Type B pancreatic cell (in vitro differentiated cells): ENCODE measurements around the gene SLC28A2. TPM values are rescaled to one million over a fixed set of nuclear protein-coding genes. Genes with fewer than 3 reads are reported as not detected.
A peak's percentile ranks its signal among the peaks of the same experiment; 100 is the strongest.

ENCODE experiments used
- DNase-seq: peaks from one replicate; pipeline ENCODE4 v3.0.0; 2021; ENCODE audit warnings: mixed read lengths; ENCODE audit not compliant: unreplicated experiment; ENCODE audit errors: extremely low spot score
- H3K27ac Mint-ChIP-seq: 2 replicates; pipeline ENCODE4 v1.8.0; 2021; ENCODE audit warnings: mild to moderate bottlenecking, mixed read lengths
- H3K27me3 Mint-ChIP-seq: 2 replicates; pipeline ENCODE4 v1.8.0; 2021; ENCODE audit warnings: mixed read lengths
- H3K36me3 Mint-ChIP-seq: 2 replicates; pipeline ENCODE4 v1.8.0; 2021; ENCODE audit warnings: mixed read lengths
- H3K4me1 Mint-ChIP-seq: one replicate; pipeline ENCODE4 v1.8.0; 2021; ENCODE audit warnings: mixed read lengths; ENCODE audit not compliant: unreplicated experiment
- H3K4me3 Mint-ChIP-seq: 2 replicates; pipeline ENCODE4 v1.8.0; 2021; ENCODE audit warnings: mild to moderate bottlenecking, mixed read lengths
- H3K9me3 Mint-ChIP-seq: 2 replicates; pipeline ENCODE4 v1.8.0; 2021; ENCODE audit warnings: mixed read lengths
- total RNA-seq: library from RNA; stranded (reverse); gene quantifications from 2 replicates; pipeline ENCODE4 v1.2.1, GENCODE V29; 2021; ENCODE audit warnings: low replicate concordance
- TF ChIP-seq, protein P1 (sequence below): fragments of 200-600 bp; sonication (generic); conservative IDR thresholded peaks from 2 replicates; pipeline ENCODE4 v1.5.0; 2021; ENCODE audit warnings: antibody characterized with exemption, mild to moderate bottlenecking

SLC28A2 gene
- total RNA-seq, 1 donor from 2014 or later: 2.4 TPM

DNA sequence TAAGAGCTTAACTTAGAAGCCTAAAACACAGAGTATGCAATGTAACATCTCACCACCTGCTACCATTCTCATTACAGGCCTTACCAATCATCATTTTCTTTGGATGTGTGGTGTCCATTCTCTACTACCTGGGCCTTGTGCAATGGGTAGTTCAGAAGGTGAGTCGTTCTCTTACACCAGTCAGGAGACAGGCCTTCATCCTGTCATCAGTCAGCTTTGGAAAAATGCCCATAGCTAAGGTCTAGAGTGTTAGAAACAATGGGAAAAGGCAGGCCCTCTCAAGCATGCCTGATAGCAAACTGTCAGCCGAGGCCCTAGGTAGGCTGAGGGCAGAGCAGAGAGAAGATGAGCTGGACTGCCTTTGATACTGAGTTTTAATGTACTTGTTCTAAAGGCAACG is 13.5 kb downstream of the SLC28A2 start:
- TF ChIP-seq, protein P1, sequence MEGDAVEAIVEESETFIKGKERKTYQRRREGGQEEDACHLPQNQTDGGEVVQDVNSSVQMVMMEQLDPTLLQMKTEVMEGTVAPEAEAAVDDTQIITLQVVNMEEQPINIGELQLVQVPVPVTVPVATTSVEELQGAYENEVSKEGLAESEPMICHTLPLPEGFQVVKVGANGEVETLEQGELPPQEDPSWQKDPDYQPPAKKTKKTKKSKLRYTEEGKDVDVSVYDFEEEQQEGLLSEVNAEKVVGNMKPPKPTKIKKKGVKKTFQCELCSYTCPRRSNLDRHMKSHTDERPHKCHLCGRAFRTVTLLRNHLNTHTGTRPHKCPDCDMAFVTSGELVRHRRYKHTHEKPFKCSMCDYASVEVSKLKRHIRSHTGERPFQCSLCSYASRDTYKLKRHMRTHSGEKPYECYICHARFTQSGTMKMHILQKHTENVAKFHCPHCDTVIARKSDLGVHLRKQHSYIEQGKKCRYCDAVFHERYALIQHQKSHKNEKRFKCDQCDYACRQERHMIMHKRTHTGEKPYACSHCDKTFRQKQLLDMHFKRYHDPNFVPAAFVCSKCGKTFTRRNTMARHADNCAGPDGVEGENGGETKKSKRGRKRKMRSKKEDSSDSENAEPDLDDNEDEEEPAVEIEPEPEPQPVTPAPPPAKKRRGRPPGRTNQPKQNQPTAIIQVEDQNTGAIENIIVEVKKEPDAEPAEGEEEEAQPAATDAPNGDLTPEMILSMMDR: no peak
- H3K27me3 Mint-ChIP-seq: peaks cover 2% of the 10 kb centered on the region
- H3K4me3 Mint-ChIP-seq: no peak overlapping the region

DNA sequence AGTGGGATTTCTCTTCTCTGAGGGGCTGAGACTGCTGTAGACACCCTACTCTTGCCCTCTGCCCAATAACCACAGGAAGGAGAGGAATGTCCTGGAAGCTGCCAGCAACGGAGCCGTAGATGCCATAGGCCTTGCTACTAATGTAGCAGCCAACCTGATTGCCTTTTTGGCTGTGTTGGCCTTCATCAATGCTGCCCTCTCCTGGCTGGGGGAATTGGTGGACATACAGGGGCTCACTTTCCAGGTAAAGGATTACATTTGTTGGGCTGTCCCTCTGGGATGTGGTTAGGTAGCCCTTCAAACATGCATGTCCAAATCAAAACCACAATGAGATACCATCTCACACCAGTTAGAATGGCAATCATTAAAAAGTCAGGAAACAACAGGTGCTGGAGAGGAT is 16.1 kb downstream of the SLC28A2 start:
- TF ChIP-seq, protein P1: no peak
- Mint-ChIP-seq H3K36me3 (no peaks in the 10 kb centered on the region), H3K4me3 (no peak overlapping the region), H3K4me1 (no peaks in the 10 kb centered on the region), H3K9me3 (no peaks in the 10 kb centered on the region), H3K27me3 (peaks cover 2% of the 10 kb centered on the region), H3K27ac (no peak overlapping the region)
- DNase-seq: no peak

More for the DNA sequence above, 13.5 kb downstream of the SLC28A2 start:
- Mint-ChIP-seq H3K4me1 (no peaks in the 10 kb centered on the region), H3K36me3 (no peaks in the 10 kb centered on the region), H3K9me3 (no peaks in the 10 kb centered on the region), H3K27ac (no peak overlapping the region)
- DNase-seq: no peak

DNA sequence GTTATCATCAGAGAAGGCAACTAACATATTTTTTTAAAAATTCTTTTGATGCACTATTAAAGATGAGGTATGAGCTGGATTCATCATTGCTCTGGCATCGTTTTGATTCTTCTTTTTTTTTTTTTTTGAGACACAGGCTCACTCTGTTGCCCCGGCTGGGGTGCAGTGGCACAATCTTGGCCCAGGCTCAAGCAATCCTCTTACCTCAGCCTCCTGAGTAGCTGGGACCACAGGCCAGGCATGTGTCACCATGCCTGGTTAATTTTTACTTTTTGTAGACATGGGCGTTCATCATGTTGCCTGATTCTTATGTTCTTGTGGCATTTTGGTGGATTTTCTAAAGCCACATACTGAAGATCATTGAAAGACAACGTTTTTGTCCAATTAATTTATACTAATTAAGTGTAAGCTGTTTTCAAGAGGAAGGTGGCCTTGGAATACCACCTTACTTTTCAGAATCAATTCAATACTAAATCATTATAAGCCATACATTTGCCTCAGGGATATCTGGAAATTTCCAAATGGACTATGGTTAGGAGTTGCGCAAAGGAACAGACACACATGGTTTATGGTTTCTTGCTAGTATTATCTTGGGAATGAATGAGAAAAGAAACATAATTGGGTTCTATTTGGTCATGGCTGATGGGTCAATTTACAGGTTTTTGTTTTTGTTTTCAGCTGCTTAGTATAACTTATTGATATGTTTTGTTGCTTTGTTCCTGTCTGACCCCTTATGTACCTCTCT is 22.8 kb downstream of the SLC28A2 start:
- Mint-ChIP-seq H3K27ac (no peak overlapping the region), H3K4me1 (peaks cover 7% of the 10 kb centered on the region)

DNA sequence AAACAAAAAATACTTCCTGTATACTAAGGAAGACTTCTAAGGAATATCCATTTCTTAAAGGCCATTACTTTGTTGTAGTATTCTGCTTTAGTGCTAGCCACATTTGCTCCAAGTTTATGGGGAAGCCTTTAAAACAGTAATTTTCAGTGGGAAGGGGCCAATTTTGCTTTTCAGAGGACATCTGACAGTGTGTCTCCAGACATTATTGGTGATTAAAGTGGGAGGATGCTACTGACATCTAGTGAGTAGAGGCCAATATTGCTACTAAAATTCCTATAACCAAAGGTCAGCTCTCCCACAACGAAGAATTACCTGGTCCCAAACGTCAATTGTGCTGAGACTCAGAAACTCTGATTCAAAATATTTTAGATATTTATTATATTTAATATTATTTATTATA is 24.8 kb downstream of the SLC28A2 start:
- no peak for DNase-seq
- no peaks in the 10 kb centered on the region for H3K27me3 Mint-ChIP-seq

More for the DNA sequence above, 22.8 kb downstream of the SLC28A2 start:
- H3K36me3 Mint-ChIP-seq: no peaks in the 10 kb centered on the region
- H3K4me3 Mint-ChIP-seq: no peak overlapping the region
- TF ChIP-seq, protein P1: no peak
- no peaks in the 10 kb centered on the region for H3K9me3 Mint-ChIP-seq
- no peak for DNase-seq
- H3K27me3 Mint-ChIP-seq: no peaks in the 10 kb centered on the region

DNA sequence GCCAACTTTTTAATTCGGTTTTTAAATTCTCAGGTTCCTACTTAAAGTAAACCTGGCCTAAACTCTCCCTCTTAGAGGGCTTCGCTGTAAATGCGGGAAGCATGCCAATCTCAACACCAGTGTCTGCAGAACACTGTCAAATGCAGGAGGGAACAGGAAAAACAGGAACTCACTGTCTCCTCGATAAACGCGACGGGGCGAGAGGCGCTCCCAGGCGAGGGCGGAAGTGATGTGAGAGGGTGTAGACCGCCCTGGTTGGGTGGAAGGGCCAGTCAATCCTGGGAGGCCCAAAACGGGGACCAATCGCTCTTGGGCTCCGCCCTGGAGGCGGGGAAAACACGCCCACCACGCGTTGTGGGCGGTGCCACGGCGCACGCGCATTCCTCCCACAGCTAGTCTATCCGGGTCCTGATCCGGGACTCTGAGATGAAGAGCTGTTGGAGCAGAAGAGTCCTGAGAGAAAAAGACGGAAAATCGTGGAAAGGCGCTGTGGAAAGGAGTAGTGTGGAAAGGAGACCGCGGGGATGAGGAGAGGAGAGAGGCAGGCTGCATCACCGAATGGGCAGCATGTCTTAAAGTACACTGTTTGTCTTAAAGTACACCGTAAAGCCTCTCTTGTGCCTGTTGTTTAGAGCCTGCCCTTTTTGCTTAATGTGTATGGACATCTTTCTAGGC is 27.1 kb downstream of the SLC28A2 start:
- TF ChIP-seq, protein P1: no peak
- H3K27me3 Mint-ChIP-seq: peaks cover 6% of the 10 kb centered on the region
- peak; percentile 98 for DNase-seq
- H3K9me3 Mint-ChIP-seq: no peaks in the 10 kb centered on the region
- H3K36me3 Mint-ChIP-seq: no peaks in the 10 kb centered on the region
- H3K27ac Mint-ChIP-seq: peak overlapping the region; percentile 91
- H3K4me1 Mint-ChIP-seq: peaks cover 7% of the 10 kb centered on the region
- peak overlapping the region; percentile 91 for H3K4me3 Mint-ChIP-seq

More for the DNA sequence above, 24.8 kb downstream of the SLC28A2 start:
- no peak overlapping the region for H3K4me3 Mint-ChIP-seq
- H3K9me3 Mint-ChIP-seq: no peaks in the 10 kb centered on the region
- TF ChIP-seq, protein P1: peak; percentile 60
- no peak overlapping the region for H3K27ac Mint-ChIP-seq
- peaks cover 7% of the 10 kb centered on the region for H3K4me1 Mint-ChIP-seq
- H3K36me3 Mint-ChIP-seq: no peaks in the 10 kb centered on the region
